ENCODE measurements around the gene POLR2E. TPM values are rescaled to one million over a fixed set of nuclear protein-coding genes. Genes with fewer than 3 reads are reported as not detected.

The POLR2E gene
- total and polyA plus RNA-seq, 2 of the 8 experiments (the other 6 are each of a cell fraction or from before 2014, with no cell fraction given), result 281 to 381 TPM

- Histone ChIP-seq H3K79me2 (ENCODE audit: control insufficient read depth in 1 of 2, insufficient read depth in 2 of 2, low read length in 2 of 2) (peaks cover 0 to 4% of the 10 kb centered on the region in 2 experiments; a peak in 1 of 4 replicates), H3K4me3 (ENCODE audit: extremely low read depth in 1 of 4, insufficient read depth in 2 of 4, low read depth in 3 of 4, low read length in 4 of 4) (no peak overlapping the region), H2BK12ac (ENCODE audit: low read depth, low read length) (no peak overlapping the region), H3K56ac (replicated peaks; ENCODE audit: insufficient read length, low read depth, low read length) (no peak overlapping the region), H3K4me2 (ENCODE audit: insufficient read depth in 1 of 2, low read depth in 2 of 2, low read length in 2 of 2) (no peak overlapping the region), H4K20me1 (replicated peaks in 1 of 2; ENCODE audit: control insufficient read depth in 1 of 2, insufficient read depth in 2 of 2, low read length in 2 of 2) (peaks cover 2 to 20% of the 10 kb centered on the region in 2 experiments), H3K36me3 (ENCODE audit: control insufficient read depth in 2 of 4, insufficient read depth in 4 of 4, low read length in 3 of 4) (peaks cover 4 to 58% (median 28%) of the 10 kb centered on the region in 4 experiments; a peak in 7 of 8 replicates), H3K9ac (replicated peaks in 1 of 4; ENCODE audit: extremely low read depth in 1 of 4, low read depth in 3 of 4, low read length in 3 of 4) (no peak overlapping the region), H2BK15ac (ENCODE audit: low read length) (no peak overlapping the region), H3K79me1 (ENCODE audit: low read depth, low read length) (peaks cover 2% of the 10 kb centered on the region), H3K27ac (ENCODE audit: low read depth, low read length) (no peak overlapping the region), H3K23me2 (ENCODE audit: low read depth, low read length) (no peaks in the 10 kb centered on the region), H4K5ac (ENCODE audit: insufficient read length, low read depth, low read length) (no peak overlapping the region), H2BK20ac (ENCODE audit: low read length) (no peak overlapping the region), H3K18ac (ENCODE audit: extremely low read depth, low read length) (no peak overlapping the region), H3K9me3 (ENCODE audit: insufficient read depth in 2 of 2, low read depth in 1 of 2, low read length in 1 of 2) (no peaks in the 10 kb centered on the region), H2AK5ac (ENCODE audit: low read depth, low read length) (no peak overlapping the region), H3K4me1 (replicated peaks in 1 of 4; ENCODE audit: control insufficient read depth in 3 of 4, insufficient read depth in 4 of 4, low read length in 3 of 4) (peaks cover 0 to under 1% (median 0%) of the 10 kb centered on the region in 4 experiments; a peak in 2 of 7 replicates), H3K27me3 (replicated peaks in 1 of 4; ENCODE audit: control insufficient read depth in 3 of 4, extremely low read depth in 1 of 4, insufficient read depth in 3 of 4, low read length in 3 of 4) (no peaks in the 10 kb centered on the region; a peak in 1 of 7 replicates), H4K91ac (replicated peaks; ENCODE audit: insufficient read length, low read length) (no peak overlapping the region), H3K14ac (ENCODE audit: insufficient read length) (no peak overlapping the region), H2BK5ac (ENCODE audit: low read depth, low read length) (no peak overlapping the region; the same call in 1 of the 2 replicates), H3K4ac (replicated peaks; ENCODE audit: insufficient read length, low read depth, low read length) (no peak overlapping the region), H4K8ac (ENCODE audit: extremely low read depth, insufficient read depth, low read length) (no peak overlapping the region; the same call in 1 of the 2 replicates), H3K23ac (ENCODE audit: insufficient read length) (no peak overlapping the region), H2BK120ac (replicated peaks; ENCODE audit: low read depth, low read length) (no peak overlapping the region), H2AFZ (ENCODE audit: low read length) (no peak overlapping the region)
- POLR2A ChIA-PET (ENCODE audit: partially characterized antibody), result interaction anchor here (1.0 to 10.3 kb wide), 16 partner anchors 8 to 180 kb away, joined by 3 to 116 read pairs (median 4); partner anchors contain the start of genes ARHGAP45, CIRBP and GPX4
- 95% methylated on average over 22 of the region's 27 CpGs; no CpG with 5 or more reads in 1 of the 2 experiments for WGBS, 2 experiments (ENCODE audit: extremely low coverage in 1 of 2, insufficient coverage in 1 of 2, insufficient read length in 1 of 2, insufficient replicate concordance in 2 of 2, low coverage in 1 of 2, low lambda C conversion rate in 2 of 2, missing lambda C conversion rate in 1 of 2)
- FAIRE-seq, result no peak
- DNase-seq (ENCODE audit: low read depth in 1 of 2, low spot score in 2 of 2), result no peak
- CTCF ChIA-PET (ENCODE audit: partially characterized antibody), result interaction anchor here (1.0 to 3.0 kb wide), 7 partner anchors 13 to 210 kb away, joined by 3 to 10 read pairs (median 6); no protein-coding TSS in a partner anchor
- TF ChIP-seq KDM5A (IDR thresholded peaks at IDR 0.05; ENCODE audit: low read length), result no peak
- TF ChIP-seq POLR2A (IDR thresholded peaks at IDR 0.05; ENCODE audit: control extremely low read depth in 1 of 2, low read depth in 2 of 2, low read length in 2 of 2), result 0 out of 3 replicates have a peak, but pooled peaks of 1 of the 2 experiments have one; percentile 46
Observed at GRCh38 chr19:1088416-1089010, 6.7 kb downstream of the POLR2E start.
